Esophagus muscularis mucosa (tissue), 4 donors: ENCODE data around the gene SRD5A1. TPM values are rescaled to one million over a fixed set of nuclear protein-coding genes. Genes with fewer than 3 reads are reported as not detected.
A peak's percentile ranks its signal among the peaks of the same experiment; 100 is the strongest.

Experiments used
- DNase-seq: peaks from one replicate; pipeline ENCODE4 v3.0.0-alpha.2; 2017; ENCODE audit errors: extremely low spot score
- H3K27ac ChIP-seq, 4 donors: fragments of 200-600 bp; sonication (generic); replicated peaks in 1 of 4; 1 replicate in 3 of 4; 2 replicates in 1 of 4; pipeline ENCODE4 v1.5.1; 2016 to 2019; ENCODE audit warnings: mild to moderate bottlenecking in 1 of 4
- H3K27me3 ChIP-seq, 4 donors: fragments of 200-600 bp; sonication (generic); one replicate each; pipeline versions ENCODE4 v1.5.1 to v1.6.0; 2016 to 2019
- H3K36me3 ChIP-seq, 4 donors: fragments of 200-600 bp; sonication (generic); one replicate each; pipeline ENCODE4 v1.5.1; 2016 to 2019
- H3K4me1 ChIP-seq, 4 donors: fragments of 200-600 bp; sonication (generic); one replicate each; pipeline ENCODE4 v1.5.1; 2016 to 2019
- H3K4me3 ChIP-seq, 4 donors: fragments of 200-600 bp; sonication (generic); 1 replicate in 2 of 4; 2 replicates in 2 of 4; pipeline ENCODE4 v1.5.1; 2016 to 2019; ENCODE audit warnings: mild to moderate bottlenecking in 4 of 4, moderate library complexity in 1 of 4
- H3K9me3 ChIP-seq, 4 donors: fragments of 200-600 bp; sonication (generic); 1 replicate in 3 of 4; 2 replicates in 1 of 4; pipeline ENCODE4 v1.5.1; 2016 to 2019
- EP300 ChIP-seq: sonication (generic); formaldehyde crosslinking; IDR thresholded peaks from one replicate; pipeline ENCODE4 v1.6.1; 2017; ENCODE audit warnings: antibody characterized with exemption
- POLR2A ChIP-seq: fragments of 450-650 bp; IDR thresholded peaks from one replicate; pipeline ENCODE4 v1.6.1; 2017; ENCODE audit warnings: antibody characterized with exemption, moderate library complexity, mild to moderate bottlenecking, low read depth
- POLR2AphosphoS5 ChIP-seq, 2 donors: sonication (generic); formaldehyde crosslinking; IDR thresholded peaks; one replicate each; pipeline ENCODE4 v1.6.1; 2017; ENCODE audit warnings: antibody characterized with exemption in 2 of 2
- WGBS: methylation state at CpG from one replicate; pipeline ENCODE4 v1.1.5; 2018; 5-methylcytosine and 5-hydroxymethylcytosine counted together
- intact Hi-C: fragments of 100-400 bp; cut with DNase I; formaldehyde crosslinking; loops from one replicate; pipeline ENCODE4 v1.15.1; 2023
- total RNA-seq, 4 donors: library from RNA; depleted of rRNA; stranded (reverse); fragments of >200 nt; gene quantifications; one replicate each; pipeline versions ENCODE4 v1.1.0 to v1.2.1, GENCODE V29; 2016
- TF ChIP-seq, protein P1 (sequence below), 3 experiments: fragments of 200-600 bp in 2 of 3; fragments of 450-650 bp in 1 of 3; sonication (generic) in 2 of 3; IDR thresholded peaks; one replicate each; pipeline ENCODE4 v1.5.1; 2017 to 2019; ENCODE audit warnings: antibody characterized with exemption in 3 of 3, mild to moderate bottlenecking in 2 of 3, moderate library complexity in 1 of 3

SRD5A1 gene
- total RNA-seq, 4 donors from 2014 or later = 2.2 to 10.3 (median 4.6) TPM

DNA sequence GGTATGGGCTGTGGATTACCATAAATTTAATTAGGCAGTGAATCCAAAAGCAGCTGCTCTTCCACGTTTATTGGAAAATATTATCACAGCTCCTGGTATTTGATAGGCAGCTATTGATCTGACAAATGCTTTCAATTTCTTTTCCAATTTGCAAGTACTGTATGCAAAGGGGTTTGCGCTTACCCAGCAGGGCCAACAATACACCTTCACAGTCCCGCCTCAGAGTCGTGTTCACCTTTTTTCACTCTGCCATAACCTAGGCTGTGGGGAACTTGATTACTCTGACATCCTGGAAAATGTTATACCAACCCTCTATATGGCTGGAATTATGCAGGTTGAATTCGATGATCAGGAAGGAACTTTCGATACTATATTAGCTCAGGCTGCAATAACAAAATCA lies 47.7 kb downstream of the SRD5A1 start:
- WGBS = 64% methylated on average over 6 of the region's 6 CpGs
- Histone ChIP-seq H3K36me3 (no peaks in the 10 kb centered on the region), H3K27ac (no peak overlapping the region), H3K4me1 (no peaks in the 10 kb centered on the region), H3K9me3 (no peaks in the 10 kb centered on the region), H3K27me3 (peaks cover 0 to 17% (median 0%) of the 10 kb centered on the region in 4 donors), H3K4me3 (no peak overlapping the region)
- no peak for DNase-seq
- intact Hi-C loops = no loop called here
- TF ChIP-seq POLR2A (no peak), POLR2AphosphoS5 (IDR thresholded peaks at IDR 0.05) (no peak), EP300 (no peak)
- TF ChIP-seq, protein P1, sequence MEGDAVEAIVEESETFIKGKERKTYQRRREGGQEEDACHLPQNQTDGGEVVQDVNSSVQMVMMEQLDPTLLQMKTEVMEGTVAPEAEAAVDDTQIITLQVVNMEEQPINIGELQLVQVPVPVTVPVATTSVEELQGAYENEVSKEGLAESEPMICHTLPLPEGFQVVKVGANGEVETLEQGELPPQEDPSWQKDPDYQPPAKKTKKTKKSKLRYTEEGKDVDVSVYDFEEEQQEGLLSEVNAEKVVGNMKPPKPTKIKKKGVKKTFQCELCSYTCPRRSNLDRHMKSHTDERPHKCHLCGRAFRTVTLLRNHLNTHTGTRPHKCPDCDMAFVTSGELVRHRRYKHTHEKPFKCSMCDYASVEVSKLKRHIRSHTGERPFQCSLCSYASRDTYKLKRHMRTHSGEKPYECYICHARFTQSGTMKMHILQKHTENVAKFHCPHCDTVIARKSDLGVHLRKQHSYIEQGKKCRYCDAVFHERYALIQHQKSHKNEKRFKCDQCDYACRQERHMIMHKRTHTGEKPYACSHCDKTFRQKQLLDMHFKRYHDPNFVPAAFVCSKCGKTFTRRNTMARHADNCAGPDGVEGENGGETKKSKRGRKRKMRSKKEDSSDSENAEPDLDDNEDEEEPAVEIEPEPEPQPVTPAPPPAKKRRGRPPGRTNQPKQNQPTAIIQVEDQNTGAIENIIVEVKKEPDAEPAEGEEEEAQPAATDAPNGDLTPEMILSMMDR (IDR thresholded peaks at IDR 0.05) = no peak

DNA sequence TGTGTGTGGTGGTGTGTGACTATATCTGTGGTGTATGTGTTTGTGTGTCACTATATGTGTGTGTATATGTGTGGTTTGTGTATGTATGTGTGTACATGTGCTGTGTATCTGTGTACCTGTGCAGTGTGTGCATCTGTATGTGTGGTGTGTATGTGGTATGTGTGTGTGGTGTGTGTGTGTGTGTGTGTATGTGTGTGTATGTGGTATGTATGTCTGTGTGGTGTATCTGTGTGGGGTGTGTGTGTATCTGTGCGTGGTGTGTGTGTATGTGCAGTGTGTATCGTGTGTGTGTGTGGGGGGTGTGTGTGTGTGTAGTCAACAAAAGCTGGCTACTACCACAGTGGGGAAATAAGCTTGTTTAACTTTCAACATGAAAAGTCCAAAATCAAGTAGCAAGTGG lies 48.4 kb downstream of the SRD5A1 start:
- TF ChIP-seq EP300 (no peak), POLR2AphosphoS5 (IDR thresholded peaks at IDR 0.05) (no peak), POLR2A (no peak)
- TF ChIP-seq, protein P1 (IDR thresholded peaks at IDR 0.05) = no peak
- intact Hi-C loops = no loop called here
- WGBS = 89% methylated on average over 2 of the region's 2 CpGs
- no peaks in the 10 kb centered on the region for H3K9me3 ChIP-seq
- no peak overlapping the region for H3K4me3 ChIP-seq
- peak; percentile 66 for DNase-seq
- no peaks in the 10 kb centered on the region for H3K36me3 ChIP-seq
- H3K27me3 ChIP-seq = peaks cover 0 to 17% (median 0%) of the 10 kb centered on the region in 4 donors
- H3K4me1 ChIP-seq = peaks cover 0 to 3% (median 0%) of the 10 kb centered on the region in 4 donors
- no peak overlapping the region for H3K27ac ChIP-seq

DNA sequence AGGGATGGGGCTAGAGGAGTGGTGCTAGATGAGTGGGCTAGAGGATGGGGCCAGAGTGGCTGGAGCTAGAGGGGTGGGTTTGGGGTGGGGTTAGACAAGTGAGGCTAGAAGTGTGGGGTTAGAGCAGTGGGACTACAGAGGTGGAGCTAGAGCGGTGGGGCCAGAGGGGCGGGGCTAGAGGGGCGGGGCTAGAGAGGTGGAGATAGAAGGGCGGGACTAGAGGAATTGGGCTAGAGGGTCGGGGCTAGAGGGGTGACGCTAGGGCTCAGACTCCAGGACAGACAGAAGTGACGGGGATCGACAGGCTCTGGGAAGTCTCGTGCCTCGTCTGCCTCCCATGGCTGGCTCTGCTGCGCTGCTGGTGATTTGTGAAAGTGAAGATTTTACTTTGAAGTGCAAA lies 49.0 kb downstream of the SRD5A1 start:
- intact Hi-C loops = no loop called here
- Histone ChIP-seq H3K27me3 (peaks cover 0 to 17% (median 0%) of the 10 kb centered on the region in 4 donors), H3K4me3 (no peak overlapping the region), H3K36me3 (no peaks in the 10 kb centered on the region), H3K9me3 (no peaks in the 10 kb centered on the region), H3K4me1 (peaks cover 0 to 8% (median 3%) of the 10 kb centered on the region in 4 donors), H3K27ac (no peak overlapping the region)
- DNase-seq = peak; percentile 53
- TF ChIP-seq EP300 = no peak
- 68% methylated on average over 10 of the region's 11 CpGs for WGBS

DNA sequence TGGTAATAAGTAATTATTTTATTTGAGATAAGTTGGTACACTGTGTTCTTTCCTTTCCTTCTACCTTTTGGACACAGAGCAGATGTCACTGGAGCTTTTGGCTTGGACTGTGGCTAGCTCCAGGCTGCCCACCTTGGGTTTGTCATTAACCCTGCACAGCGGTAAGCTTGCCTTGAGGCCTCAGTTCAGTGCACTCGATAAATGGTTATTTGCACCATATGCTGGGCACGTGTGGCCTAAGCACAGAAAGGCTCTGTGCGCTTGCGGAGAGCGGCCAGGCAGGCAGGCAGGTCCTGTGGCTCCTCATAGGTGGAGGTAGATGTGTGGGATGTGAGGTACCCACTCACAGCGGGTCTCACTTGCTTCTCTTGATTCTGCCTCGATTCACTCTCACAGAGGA lies 50.0 kb downstream of the SRD5A1 start:
- intact Hi-C loops = no loop called here
- no peaks in the 10 kb centered on the region for H3K36me3 ChIP-seq
- no peak overlapping the region for H3K27ac ChIP-seq
- WGBS = 91% methylated on average over 7 of the region's 8 CpGs
- H3K4me1 ChIP-seq = peaks cover 0 to 9% (median 4%) of the 10 kb centered on the region in 4 donors
- peaks cover 0 to 19% (median 0%) of the 10 kb centered on the region in 4 donors for H3K27me3 ChIP-seq
- peak; percentile 78 for DNase-seq
- H3K4me3 ChIP-seq = no peak overlapping the region
- TF ChIP-seq, protein P1 (IDR thresholded peaks at IDR 0.05) = no peak
- TF ChIP-seq POLR2A (no peak), POLR2AphosphoS5 (IDR thresholded peaks at IDR 0.05) (no peak), EP300 (no peak)
- no peaks in the 10 kb centered on the region for H3K9me3 ChIP-seq

DNA sequence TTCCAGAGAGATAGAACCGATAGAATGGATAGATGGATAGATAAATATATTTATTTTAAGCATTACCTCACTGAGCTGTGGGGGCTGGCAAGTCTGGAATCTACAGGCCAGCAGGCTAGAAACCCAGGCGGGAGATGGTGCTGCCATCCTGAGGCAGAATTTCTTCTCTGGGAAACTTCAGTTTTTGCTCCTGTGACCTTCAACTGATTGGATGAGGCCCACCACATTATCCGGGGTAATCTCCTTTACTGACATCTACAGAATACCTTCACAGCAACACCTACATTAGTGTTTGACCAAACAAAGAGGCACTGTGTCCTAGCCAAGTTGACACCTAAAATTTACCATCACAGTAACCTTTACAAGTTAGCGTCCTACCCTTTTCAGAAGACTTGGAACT lies 50.8 kb downstream of the SRD5A1 start:
- no peak overlapping the region for H3K27ac ChIP-seq
- no peaks in the 10 kb centered on the region for H3K36me3 ChIP-seq
- intact Hi-C loops = no loop called here
- peaks cover 0 to 9% (median 4%) of the 10 kb centered on the region in 4 donors for H3K4me1 ChIP-seq
- TF ChIP-seq, protein P1 (IDR thresholded peaks at IDR 0.05) = no peak
- TF ChIP-seq EP300 (no peak), POLR2AphosphoS5 (IDR thresholded peaks at IDR 0.05) (no peak), POLR2A (no peak)
- WGBS = 81% methylated on average over 4 of the region's 4 CpGs
- H3K27me3 ChIP-seq = peaks cover 0 to 20% (median 0%) of the 10 kb centered on the region in 4 donors
- DNase-seq = peak; percentile 39
- no peaks in the 10 kb centered on the region for H3K9me3 ChIP-seq
- H3K4me3 ChIP-seq = no peak overlapping the region
